ENCODE data around the gene SMARCB1.

SMARCB1 gene

GRCh38 chr22:23786752-23787599 is at the start of gene SMARCB1:
Gene SMARCB1 (plus strand): TSS chr22:23786966. CDS start chr22:23787170, 204 bp downstream.
- DNase-seq (ENCODE audit: low read depth): peak; percentile 84

GRCh38 chr22:23737696-23738095 is 49.1 kb upstream of the SMARCB1 start:
- no peak for DNase-seq (ENCODE audit: low read depth)

GRCh38 chr22:23742505-23743264 is 44.1 kb upstream of the SMARCB1 start:
- no peak for DNase-seq (ENCODE audit: low read depth)

GRCh38 chr22:23743303-23743705 is 43.5 kb upstream of the SMARCB1 start:
- no peak for DNase-seq (ENCODE audit: low read depth)

GRCh38 chr22:23744001-23744400 is 42.8 kb upstream of the SMARCB1 start:
- DNase-seq (ENCODE audit: low read depth): no peak

- no peak for DNase-seq (ENCODE audit: low read depth)
Observed at GRCh38 chr22:23744485-23744884, 42.3 kb upstream of the SMARCB1 start.

- no peak for DNase-seq (ENCODE audit: low read depth)
Observed at GRCh38 chr22:23745791-23746190, 41.0 kb upstream of the SMARCB1 start.

GRCh38 chr22:23749841-23750301 is 36.9 kb upstream of the SMARCB1 start:
- no peak for DNase-seq (ENCODE audit: low read depth)

- DNase-seq (ENCODE audit: low read depth): no peak
Observed at GRCh38 chr22:23750367-23750713, 36.4 kb upstream of the SMARCB1 start.

- peak; percentile 47 for DNase-seq (ENCODE audit: low read depth)
Observed at GRCh38 chr22:23750714-23751440, 35.9 kb upstream of the SMARCB1 start, which contains the start of gene ZNF70. Gene ZNF70 (minus strand): TSS chr22:23751112. CDS start chr22:23745140, 5,972 bp downstream.

- DNase-seq (ENCODE audit: low read depth): no peak
Observed at GRCh38 chr22:23751441-23751996, 35.2 kb upstream of the SMARCB1 start.

GRCh38 chr22:23752090-23752691 is 34.6 kb upstream of the SMARCB1 start:
- DNase-seq (ENCODE audit: low read depth): no peak

GRCh38 chr22:23752750-23753149 is 34.0 kb upstream of the SMARCB1 start:
- no peak for DNase-seq (ENCODE audit: low read depth)

- no peak for DNase-seq (ENCODE audit: low read depth)
Observed at GRCh38 chr22:23753385-23753784, 33.4 kb upstream of the SMARCB1 start.

- DNase-seq (ENCODE audit: low read depth): no peak
Observed at GRCh38 chr22:23754220-23754919, 32.4 kb upstream of the SMARCB1 start, which contains the start of gene VPREB3. Gene VPREB3 (minus strand): TSS chr22:23754425. CDS start chr22:23754363, 62 bp downstream.

GRCh38 chr22:23754980-23755636 is 31.7 kb upstream of the SMARCB1 start:
- no peak for DNase-seq (ENCODE audit: low read depth)

GRCh38 chr22:23755711-23756110 is 31.1 kb upstream of the SMARCB1 start:
- DNase-seq (ENCODE audit: low read depth): no peak

GRCh38 chr22:23756891-23757290 is 29.9 kb upstream of the SMARCB1 start:
- no peak for DNase-seq (ENCODE audit: low read depth)

- no peak for DNase-seq (ENCODE audit: low read depth)
Observed at GRCh38 chr22:23759566-23759965, 27.2 kb upstream of the SMARCB1 start.

GRCh38 chr22:23760056-23760455 is 26.7 kb upstream of the SMARCB1 start:
- no peak for DNase-seq (ENCODE audit: low read depth)
